Sigmoid colon (tissue), 4 donors: ENCODE data around the gene TSPEAR.

Source experiments
- POLR2A ChIP-seq, 2 donors: fragments of 450-650 bp; IDR thresholded peaks; one replicate each; pipeline ENCODE4 v1.6.1; 2016; ENCODE audit warnings: antibody characterized with exemption in 2 of 2, mild to moderate bottlenecking in 2 of 2, moderate library complexity in 2 of 2
- POLR2AphosphoS5 ChIP-seq, 4 donors: sonication (generic); formaldehyde crosslinking; IDR thresholded peaks; one replicate each; pipeline ENCODE4 v1.6.1; 2017; ENCODE audit warnings: antibody characterized with exemption in 4 of 4
- TF ChIP-seq, protein P1 (sequence below), 4 experiments: fragments of 450-650 bp in 3 of 4; fragments of 200-600 bp in 1 of 4; IDR thresholded peaks; one replicate each; pipeline ENCODE4 v1.5.1; 2016 to 2019; ENCODE audit warnings: antibody characterized with exemption in 4 of 4, mild to moderate bottlenecking in 3 of 4, moderate library complexity in 2 of 4

DNA sequence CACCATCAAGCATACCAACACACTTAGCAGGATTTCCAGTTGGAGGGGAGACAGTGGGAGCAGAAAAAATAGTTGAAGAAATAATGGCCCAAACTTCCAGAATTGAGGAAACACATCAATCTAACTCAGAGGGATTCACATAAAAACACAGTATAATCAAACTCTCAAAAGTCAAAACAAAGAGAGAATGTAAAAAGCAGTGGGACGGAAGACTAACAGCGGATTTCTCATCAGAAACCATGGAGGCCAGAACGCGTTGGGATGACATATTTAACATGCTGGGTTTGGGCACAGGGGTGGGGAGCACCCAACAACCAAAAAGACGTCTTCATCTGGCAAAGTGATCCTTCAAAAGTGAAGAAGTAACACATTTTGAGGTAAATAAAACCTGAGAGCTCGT, 91.5 kb downstream of the TSPEAR start:
- TF ChIP-seq, protein P1, sequence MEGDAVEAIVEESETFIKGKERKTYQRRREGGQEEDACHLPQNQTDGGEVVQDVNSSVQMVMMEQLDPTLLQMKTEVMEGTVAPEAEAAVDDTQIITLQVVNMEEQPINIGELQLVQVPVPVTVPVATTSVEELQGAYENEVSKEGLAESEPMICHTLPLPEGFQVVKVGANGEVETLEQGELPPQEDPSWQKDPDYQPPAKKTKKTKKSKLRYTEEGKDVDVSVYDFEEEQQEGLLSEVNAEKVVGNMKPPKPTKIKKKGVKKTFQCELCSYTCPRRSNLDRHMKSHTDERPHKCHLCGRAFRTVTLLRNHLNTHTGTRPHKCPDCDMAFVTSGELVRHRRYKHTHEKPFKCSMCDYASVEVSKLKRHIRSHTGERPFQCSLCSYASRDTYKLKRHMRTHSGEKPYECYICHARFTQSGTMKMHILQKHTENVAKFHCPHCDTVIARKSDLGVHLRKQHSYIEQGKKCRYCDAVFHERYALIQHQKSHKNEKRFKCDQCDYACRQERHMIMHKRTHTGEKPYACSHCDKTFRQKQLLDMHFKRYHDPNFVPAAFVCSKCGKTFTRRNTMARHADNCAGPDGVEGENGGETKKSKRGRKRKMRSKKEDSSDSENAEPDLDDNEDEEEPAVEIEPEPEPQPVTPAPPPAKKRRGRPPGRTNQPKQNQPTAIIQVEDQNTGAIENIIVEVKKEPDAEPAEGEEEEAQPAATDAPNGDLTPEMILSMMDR (IDR thresholded peaks at IDR 0.05), result no peak
- no peak for TF ChIP-seq POLR2A (IDR thresholded peaks at IDR 0.05)
- no peak for TF ChIP-seq POLR2AphosphoS5 (IDR thresholded peaks at IDR 0.05)
